HG02938 (cell line): ENCODE results near the gene TBX21.

Experiments used
- ATAC-seq: cut with Tn5 transposase; IDR thresholded peaks from one replicate; pipeline ENCODE4 v1.9.1; 2021; ENCODE audit warnings: mild to moderate bottlenecking, moderate library complexity; ENCODE audit not compliant: unreplicated experiment

Gene TBX21

GRCh38 chr17:47733047-47733673 is at the start of gene TBX21:
Gene TBX21 (plus strand): TSS chr17:47733236. CDS start chr17:47733455, 219 bp downstream.
- ATAC-seq: peak; percentile 53

- ATAC-seq: no peak
Observed at GRCh38 chr17:47684025-47684424, 49.0 kb upstream of the TBX21 start.

GRCh38 chr17:47684535-47685193 is 48.4 kb upstream of the TBX21 start:
- ATAC-seq: no peak

- ATAC-seq: no peak
Observed at GRCh38 chr17:47685556-47686275, 47.3 kb upstream of the TBX21 start.

GRCh38 chr17:47686276-47686635 is 46.8 kb upstream of the TBX21 start:
- ATAC-seq: no peak

GRCh38 chr17:47686664-47687327 is 46.2 kb upstream of the TBX21 start:
- no peak for ATAC-seq

- ATAC-seq: no peak
Observed at GRCh38 chr17:47687328-47687690, 45.7 kb upstream of the TBX21 start.

GRCh38 chr17:47687748-47688147 is 45.3 kb upstream of the TBX21 start:
- ATAC-seq: no peak

- ATAC-seq: no peak
Observed at GRCh38 chr17:47690121-47690520, 42.9 kb upstream of the TBX21 start.

- ATAC-seq: no peak
Observed at GRCh38 chr17:47692137-47692894, 40.7 kb upstream of the TBX21 start.

GRCh38 chr17:47692895-47693730 is 39.9 kb upstream of the TBX21 start:
- ATAC-seq: no peak

- ATAC-seq: no peak
Observed at GRCh38 chr17:47693731-47694580, 39.1 kb upstream of the TBX21 start, which contains the start of gene TBKBP1. Gene TBKBP1 (plus strand): TSS chr17:47694161. CDS start chr17:47696113, 1,952 bp downstream.

- ATAC-seq: no peak
Observed at GRCh38 chr17:47694581-47695428, 38.2 kb upstream of the TBX21 start.

GRCh38 chr17:47695429-47696376 is 37.3 kb upstream of the TBX21 start:
- no peak for ATAC-seq

- no peak for ATAC-seq
Observed at GRCh38 chr17:47696717-47697642, 36.1 kb upstream of the TBX21 start.
